Dendritic cell treated with granulocyte-macrophage colony-stimulating factor and Interleukin-4, amounts not matched to agents 40 ng/mL and 50 ng/mL, for 4 days (primary cell): ENCODE results near the gene SMG6.

ENCODE experiments used
- H3K27ac Mint-ChIP-seq: one replicate; pipeline ENCODE4 v1.8.0; 2022; ENCODE audit warnings: mild to moderate bottlenecking, mixed read lengths
- H3K27me3 Mint-ChIP-seq: one replicate; pipeline ENCODE4 v1.8.0; 2022; ENCODE audit warnings: mild to moderate bottlenecking, mixed read lengths
- H3K36me3 Mint-ChIP-seq: one replicate; pipeline ENCODE4 v1.8.0; 2022; ENCODE audit warnings: low read depth, mixed read lengths
- H3K4me1 Mint-ChIP-seq: one replicate; pipeline ENCODE4 v1.8.0; 2022; ENCODE audit warnings: low read depth, mixed read lengths
- H3K4me3 Mint-ChIP-seq: one replicate; pipeline ENCODE4 v1.8.0; 2022; ENCODE audit warnings: mild to moderate bottlenecking, moderate library complexity, mixed read lengths
- H3K9me3 Mint-ChIP-seq: one replicate; pipeline ENCODE4 v1.8.0; 2022; ENCODE audit warnings: mixed read lengths
- intact Hi-C: fragments of 100-400 bp; cut with micrococcal nuclease; formaldehyde crosslinking; loops from one replicate; pipeline ENCODE4 v1.15.0; 2022

Gene SMG6

DNA sequence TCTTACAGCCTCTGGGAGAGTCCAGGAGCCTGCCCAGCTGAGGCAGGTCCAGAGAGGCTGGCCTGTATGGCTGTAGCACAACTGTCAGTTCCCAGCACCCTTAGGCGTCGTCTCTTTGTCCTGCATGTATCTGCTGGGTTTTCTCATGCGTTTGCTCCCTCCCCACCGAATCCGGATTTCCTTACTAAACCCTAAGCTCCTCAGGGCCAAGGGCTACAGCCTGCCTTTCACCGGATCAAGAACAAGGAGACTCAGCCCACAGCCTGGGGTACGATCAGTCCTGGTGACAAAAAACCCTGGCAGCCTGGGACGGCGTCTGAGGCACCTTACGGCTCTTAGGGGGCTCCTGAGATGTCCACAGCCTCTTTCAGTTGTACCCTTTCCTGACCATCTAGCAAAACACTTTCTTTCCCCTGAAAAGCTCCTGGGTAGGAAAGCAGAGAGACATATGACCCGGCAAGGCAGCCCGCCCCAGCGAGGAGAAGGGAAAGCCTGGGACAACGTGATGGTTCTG, 236.5 kb downstream of the SMG6 start:
- intact Hi-C loops = no loop called here
- H3K9me3 Mint-ChIP-seq = no peaks in the 10 kb centered on the region
- H3K36me3 Mint-ChIP-seq = peaks cover 98% of the 10 kb centered on the region
- H3K4me3 Mint-ChIP-seq = no peak overlapping the region
- no peak overlapping the region for H3K27ac Mint-ChIP-seq
- H3K27me3 Mint-ChIP-seq = peaks cover 24% of the 10 kb centered on the region
- peaks cover 45% of the 10 kb centered on the region for H3K4me1 Mint-ChIP-seq

DNA sequence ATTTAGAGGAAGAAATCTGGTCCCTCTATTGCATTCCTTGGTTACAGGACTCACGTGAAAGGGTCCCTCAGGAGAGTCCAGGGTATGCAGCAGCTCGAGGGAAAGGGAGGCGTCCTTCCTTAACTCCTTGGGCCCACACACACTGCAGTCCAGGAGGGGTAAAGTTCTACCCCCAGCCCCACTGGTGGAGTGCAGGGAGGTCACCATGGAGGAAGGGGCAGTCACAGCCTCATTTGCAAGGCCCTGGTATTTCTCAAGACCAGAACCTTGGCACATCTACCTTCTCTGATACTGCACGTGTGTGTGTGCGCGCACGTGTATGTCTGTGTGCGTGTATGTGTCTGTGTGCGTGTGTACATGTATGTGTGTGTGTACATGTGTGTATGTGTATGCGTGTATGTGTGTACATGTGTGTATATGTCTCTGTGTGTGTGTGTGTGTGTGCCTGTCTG, 237.6 kb downstream of the SMG6 start:
- Mint-ChIP-seq H3K27ac (no peak overlapping the region), H3K9me3 (no peaks in the 10 kb centered on the region), H3K27me3 (peaks cover 30% of the 10 kb centered on the region), H3K36me3 (peaks cover 98% of the 10 kb centered on the region), H3K4me1 (peaks cover 34% of the 10 kb centered on the region), H3K4me3 (no peak overlapping the region)
- intact Hi-C loops = no loop called here

DNA sequence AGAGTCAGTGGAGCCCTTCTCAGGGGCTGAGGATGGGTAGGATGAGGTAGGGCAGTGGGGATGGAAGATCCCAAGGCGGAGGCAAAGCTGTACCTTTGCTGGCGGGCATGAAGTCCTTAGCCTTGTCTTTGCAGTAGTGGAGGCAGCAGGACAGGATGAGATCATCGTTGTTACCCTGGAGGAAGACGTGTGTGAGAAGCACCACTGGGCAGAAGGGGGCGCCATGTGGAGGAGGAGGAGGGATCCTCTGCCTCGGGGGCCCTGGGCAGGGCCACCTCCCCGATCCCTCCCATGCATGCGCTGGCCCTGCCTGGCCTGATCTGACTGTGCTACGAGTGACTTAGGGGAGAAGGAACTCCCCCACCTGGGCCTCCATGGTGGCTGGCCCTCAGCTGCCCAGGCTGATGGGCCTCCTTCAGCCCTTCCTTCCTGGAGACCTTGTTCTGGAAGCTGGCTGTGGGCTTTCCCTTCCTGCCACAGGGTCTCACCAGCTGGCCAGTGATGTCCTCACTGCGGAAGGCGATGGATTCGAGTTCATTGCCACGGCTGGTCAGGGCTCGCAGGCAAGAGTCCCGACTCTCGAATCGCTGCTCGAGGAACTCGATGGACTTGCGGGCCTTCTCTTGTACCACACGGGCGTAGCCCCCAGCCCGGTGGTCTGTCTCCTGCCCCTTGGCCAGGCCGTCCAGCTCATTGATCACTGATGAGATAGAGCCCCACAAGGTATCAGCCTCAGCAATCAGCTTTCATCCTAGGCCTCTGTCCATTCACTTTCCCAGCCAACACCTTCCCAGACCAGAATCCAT, 238.4 kb downstream of the SMG6 start:
- Mint-ChIP-seq H3K36me3 (peaks cover 100% of the 10 kb centered on the region), H3K27ac (no peak overlapping the region), H3K4me3 (no peak overlapping the region), H3K9me3 (no peaks in the 10 kb centered on the region), H3K4me1 (peaks cover 33% of the 10 kb centered on the region), H3K27me3 (peaks cover 37% of the 10 kb centered on the region)
- intact Hi-C loops = no loop called here

DNA sequence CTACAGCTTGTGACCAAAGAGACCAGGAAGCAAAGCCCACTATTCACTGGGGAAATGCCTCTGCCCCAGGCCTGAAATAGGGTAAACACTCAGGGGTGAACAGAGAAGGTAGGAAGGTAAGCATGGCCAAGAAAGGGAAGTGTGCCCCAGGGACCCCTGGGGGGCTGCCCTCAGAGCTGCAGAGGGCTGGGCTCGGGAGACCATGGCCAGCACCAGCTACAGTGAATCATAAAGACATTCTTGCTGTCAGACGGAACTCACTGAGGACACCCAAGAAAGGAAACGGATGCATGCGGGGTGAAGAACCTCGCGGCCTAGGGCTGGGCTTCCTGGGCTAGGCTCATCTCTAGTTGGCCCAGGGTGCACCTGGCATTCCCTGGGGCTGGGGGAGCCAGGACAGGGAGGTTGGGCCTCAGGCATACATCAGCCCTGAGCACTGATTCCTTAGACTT, 239.0 kb downstream of the SMG6 start:
- no peaks in the 10 kb centered on the region for H3K9me3 Mint-ChIP-seq
- peaks cover 33% of the 10 kb centered on the region for H3K4me1 Mint-ChIP-seq
- no peak overlapping the region for H3K4me3 Mint-ChIP-seq
- H3K27ac Mint-ChIP-seq = no peak overlapping the region
- H3K36me3 Mint-ChIP-seq = peaks cover 96% of the 10 kb centered on the region
- intact Hi-C loops = no loop called here
- peaks cover 37% of the 10 kb centered on the region for H3K27me3 Mint-ChIP-seq

DNA sequence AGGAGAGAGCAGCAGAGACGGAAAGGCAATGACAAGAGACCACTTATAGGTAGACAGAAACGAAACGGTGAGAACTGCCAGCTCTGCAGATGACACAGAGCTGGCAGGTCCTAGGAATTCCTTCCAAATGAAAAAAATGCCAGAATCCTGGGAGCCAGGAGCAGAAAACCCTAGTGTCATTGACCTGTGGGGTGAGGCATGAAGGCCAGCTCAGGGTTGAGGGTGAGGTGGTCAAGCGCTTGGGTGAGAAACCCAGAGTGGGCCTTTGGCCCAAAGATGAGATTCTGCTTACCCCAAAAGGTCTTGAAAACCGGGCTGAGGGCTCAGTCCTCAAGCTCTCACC, 239.5 kb downstream of the SMG6 start:
- no peak overlapping the region for H3K4me3 Mint-ChIP-seq
- H3K27me3 Mint-ChIP-seq = peaks cover 40% of the 10 kb centered on the region
- H3K4me1 Mint-ChIP-seq = peaks cover 35% of the 10 kb centered on the region
- no peak overlapping the region for H3K27ac Mint-ChIP-seq
- H3K9me3 Mint-ChIP-seq = no peaks in the 10 kb centered on the region
- H3K36me3 Mint-ChIP-seq = peaks cover 92% of the 10 kb centered on the region
- intact Hi-C loops = no loop called here

DNA sequence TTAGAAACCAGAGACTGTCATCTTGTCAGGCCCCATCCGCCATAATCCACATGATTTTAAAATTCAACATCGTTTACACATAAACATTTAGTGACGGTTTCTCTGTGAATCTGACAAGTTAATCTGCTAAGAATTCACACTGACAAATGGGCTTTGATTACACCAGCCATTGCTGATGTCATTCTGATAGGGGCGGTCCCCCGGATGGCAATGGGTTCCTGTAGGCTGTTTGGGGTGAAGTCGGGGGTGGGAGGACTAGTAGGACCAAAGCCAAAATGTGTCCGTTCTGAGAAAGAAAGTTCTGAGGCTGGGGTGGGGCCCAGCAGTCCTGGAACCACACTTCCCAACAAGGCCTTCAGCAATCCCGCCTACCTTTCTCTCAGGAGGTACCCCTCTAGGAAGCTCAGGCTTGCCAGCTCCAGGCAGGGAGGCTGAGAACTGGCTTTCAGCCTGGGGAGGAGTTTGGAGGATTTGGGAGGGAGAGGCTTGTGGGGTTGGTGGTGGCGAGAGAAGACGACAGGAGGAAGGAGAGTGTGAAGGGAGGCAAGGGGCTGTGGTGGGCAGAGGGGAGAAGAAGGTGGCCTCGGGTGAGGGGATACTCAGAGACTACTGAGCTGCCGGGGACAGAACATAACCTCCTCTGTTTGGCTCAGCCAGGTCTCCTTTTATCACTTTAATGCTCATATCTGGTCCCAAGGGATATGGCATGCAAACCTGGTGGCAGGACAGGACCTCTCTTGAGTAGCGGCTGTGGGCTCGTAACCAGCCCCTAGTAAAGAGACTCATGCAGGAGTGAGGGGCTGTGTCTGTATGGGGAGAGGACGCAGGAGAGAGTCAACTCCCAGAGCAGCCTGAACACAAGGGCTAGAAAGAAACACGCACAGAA, 240.1 kb downstream of the SMG6 start:
- no peak overlapping the region for H3K4me3 Mint-ChIP-seq

DNA sequence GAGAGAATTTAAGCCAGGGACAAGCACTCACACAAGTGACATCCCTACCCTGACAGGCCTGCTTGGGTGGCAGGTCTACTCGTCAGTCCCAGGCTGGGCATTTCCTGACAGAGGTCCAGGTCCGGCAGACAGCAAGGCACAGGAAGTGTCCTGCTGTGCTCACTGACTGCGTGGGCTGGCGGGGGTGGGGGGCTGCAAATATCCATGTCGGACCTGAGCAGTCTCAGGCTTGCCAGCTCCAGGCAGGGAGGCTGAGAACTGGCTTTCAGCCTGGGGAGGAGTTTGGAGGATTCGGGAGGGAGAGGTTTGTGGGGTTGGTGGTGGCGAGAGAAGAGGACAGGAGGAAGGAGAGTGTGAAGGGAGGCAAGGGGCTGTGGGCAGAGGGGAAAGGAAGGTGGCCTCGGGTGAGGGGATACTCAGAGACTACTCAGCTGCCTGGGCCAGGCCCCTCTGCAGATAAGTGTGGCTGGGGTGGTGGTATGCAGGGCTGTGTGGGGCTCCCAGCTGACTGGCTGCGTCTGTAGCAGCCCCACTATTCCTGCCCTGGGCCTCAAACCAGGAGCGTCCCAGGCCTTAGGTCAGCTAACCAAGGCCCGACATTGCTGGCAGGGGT, 240.9 kb downstream of the SMG6 start:
- Mint-ChIP-seq H3K9me3 (no peaks in the 10 kb centered on the region), H3K27me3 (peaks cover 44% of the 10 kb centered on the region), H3K36me3 (peaks cover 77% of the 10 kb centered on the region), H3K4me1 (peaks cover 39% of the 10 kb centered on the region), H3K4me3 (no peak overlapping the region), H3K27ac (no peak overlapping the region)
- intact Hi-C loops = no loop called here

More for the DNA sequence above, 240.1 kb downstream of the SMG6 start:
- H3K36me3 Mint-ChIP-seq = peaks cover 85% of the 10 kb centered on the region
- H3K9me3 Mint-ChIP-seq = no peaks in the 10 kb centered on the region
- intact Hi-C loops = no loop called here
- no peak overlapping the region for H3K27ac Mint-ChIP-seq
- peaks cover 36% of the 10 kb centered on the region for H3K4me1 Mint-ChIP-seq
- H3K27me3 Mint-ChIP-seq = peaks cover 39% of the 10 kb centered on the region

DNA sequence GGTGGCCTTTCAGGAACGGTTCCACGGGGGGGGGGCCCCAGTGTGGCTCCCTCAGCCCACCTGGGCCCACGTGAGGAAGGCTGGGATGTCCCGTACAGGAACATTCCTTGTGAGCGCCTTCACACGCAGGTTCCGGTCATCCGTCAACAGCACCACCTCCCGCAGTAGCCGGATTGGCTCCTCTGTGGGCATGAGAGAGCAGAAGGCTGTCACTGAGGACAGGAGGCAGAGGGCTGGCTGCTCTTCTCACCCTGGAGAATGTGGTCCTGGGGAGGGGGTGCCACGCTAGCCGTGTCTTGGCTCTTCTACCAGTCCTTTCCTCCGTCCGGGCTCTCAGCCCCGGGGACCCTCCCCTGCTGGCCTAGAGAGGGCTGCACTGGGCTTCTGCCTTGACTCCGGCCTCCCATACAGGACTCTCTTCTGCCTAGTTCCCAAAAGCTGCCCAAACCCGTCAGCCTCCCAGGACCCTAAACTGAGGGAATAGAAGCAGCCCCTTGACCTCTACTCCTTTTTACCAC, 242.1 kb downstream of the SMG6 start:
- H3K27me3 Mint-ChIP-seq = peaks cover 49% of the 10 kb centered on the region
- peaks cover 65% of the 10 kb centered on the region for H3K36me3 Mint-ChIP-seq
- intact Hi-C loops = no loop called here
- H3K4me3 Mint-ChIP-seq = no peak overlapping the region
- peaks cover 43% of the 10 kb centered on the region for H3K4me1 Mint-ChIP-seq
- H3K9me3 Mint-ChIP-seq = no peaks in the 10 kb centered on the region
- H3K27ac Mint-ChIP-seq = no peak overlapping the region

DNA sequence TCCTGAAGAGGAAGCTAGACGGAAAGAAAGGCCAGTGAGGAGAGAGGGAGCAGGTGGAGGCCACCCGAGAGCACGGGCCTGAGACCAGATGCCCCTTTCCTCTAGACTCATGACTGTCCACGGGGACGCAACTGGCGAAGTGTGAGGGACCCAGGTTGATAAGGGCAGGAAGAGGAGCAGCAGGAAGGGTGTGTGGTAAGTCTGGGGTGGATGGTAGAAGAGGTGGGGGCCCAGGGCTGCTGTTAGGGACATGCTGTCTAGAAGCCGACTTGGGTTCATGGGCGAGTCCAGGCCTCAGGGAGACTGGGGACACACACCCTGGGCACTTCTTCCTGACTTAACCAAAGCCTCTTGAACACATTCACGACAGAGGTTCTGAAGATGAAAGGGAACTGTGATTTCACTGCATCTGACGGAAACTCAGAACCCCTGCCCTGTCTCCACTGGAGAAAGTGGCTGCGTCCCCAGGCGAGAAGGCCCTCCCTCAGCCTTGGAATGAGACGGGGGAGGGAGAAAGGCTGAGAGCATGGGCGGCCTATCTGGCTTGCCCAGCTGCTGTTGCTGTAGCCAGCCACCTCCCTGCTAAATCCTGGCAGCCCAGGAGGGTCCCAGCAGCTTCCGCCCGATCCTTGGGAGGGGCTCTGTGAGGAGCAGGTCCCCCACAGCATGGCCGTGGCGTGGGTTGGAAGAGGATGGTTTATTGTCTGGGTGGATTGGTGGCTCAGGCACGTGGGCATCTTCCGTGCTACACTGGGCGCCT, 242.7 kb downstream of the SMG6 start:
- Mint-ChIP-seq H3K27me3 (peaks cover 51% of the 10 kb centered on the region), H3K9me3 (no peaks in the 10 kb centered on the region), H3K36me3 (peaks cover 59% of the 10 kb centered on the region), H3K4me3 (no peak overlapping the region), H3K4me1 (peaks cover 48% of the 10 kb centered on the region), H3K27ac (peak overlapping the region; percentile 1)
- intact Hi-C loops = no loop called here

DNA sequence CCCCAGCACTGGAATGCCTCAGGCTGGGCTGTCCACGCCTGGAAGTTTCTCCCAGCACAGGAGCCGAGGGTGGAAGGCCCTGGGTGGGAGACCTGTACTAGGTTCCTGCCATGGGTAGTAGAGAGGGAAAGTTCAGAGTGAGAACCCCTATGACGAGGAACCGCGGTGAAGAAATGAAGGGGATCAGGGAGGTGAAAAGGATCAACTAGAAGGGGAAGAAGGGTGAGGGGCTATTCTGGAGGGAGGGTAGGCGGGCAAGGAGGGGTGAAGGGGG, 243.3 kb downstream of the SMG6 start:
- Mint-ChIP-seq H3K9me3 (no peaks in the 10 kb centered on the region), H3K4me1 (peaks cover 47% of the 10 kb centered on the region), H3K36me3 (peaks cover 54% of the 10 kb centered on the region), H3K27ac (peak overlapping the region; percentile 1), H3K4me3 (no peak overlapping the region), H3K27me3 (peaks cover 48% of the 10 kb centered on the region)
- intact Hi-C loops = no loop called here

DNA sequence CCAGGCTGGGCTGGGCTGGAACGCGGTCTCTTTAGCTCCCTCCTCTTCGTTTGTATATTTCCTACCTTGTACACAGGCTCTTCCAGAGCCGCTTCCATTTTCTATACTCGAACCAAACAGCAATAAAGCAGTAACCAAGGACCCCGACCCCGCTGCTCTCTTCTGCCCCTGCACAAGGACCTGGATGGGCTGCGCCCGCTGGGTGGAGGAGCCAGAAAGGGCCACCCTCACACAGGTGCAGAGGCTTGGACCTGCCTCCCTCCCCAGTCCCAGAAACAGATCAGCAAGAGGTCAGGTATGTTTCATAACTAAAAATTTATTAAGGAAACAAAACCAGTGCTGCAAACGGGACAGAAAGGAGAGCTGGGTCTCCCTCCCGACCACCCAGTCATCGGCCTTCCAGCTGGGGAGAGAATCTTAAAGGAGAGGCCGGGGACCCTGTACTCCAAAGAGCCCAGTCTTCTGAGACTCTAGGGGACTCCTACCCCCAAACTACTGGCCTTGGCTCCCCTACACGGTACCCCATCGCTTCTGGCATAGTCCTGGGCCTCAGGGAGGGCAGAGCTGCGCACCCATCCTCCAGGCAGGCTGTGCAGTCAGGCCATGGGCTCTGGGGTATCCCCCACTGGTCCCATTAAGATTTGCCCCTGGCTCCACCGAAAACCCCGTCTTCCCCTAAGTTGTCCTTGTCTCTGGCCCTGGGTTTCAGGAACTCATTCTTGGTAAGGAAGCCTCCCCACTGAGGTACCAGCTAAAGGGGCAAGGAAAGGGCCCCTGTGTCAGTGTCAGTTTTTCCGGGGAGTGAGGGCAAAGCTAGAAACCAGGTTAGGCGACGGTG, 243.8 kb downstream of the SMG6 start:
- intact Hi-C loops = loop anchor here (2.0 to 5.0 kb wide), 2 partner anchors 29 to 98 kb away; no protein-coding TSS in a partner anchor
- H3K4me1 Mint-ChIP-seq = peaks cover 41% of the 10 kb centered on the region

DNA sequence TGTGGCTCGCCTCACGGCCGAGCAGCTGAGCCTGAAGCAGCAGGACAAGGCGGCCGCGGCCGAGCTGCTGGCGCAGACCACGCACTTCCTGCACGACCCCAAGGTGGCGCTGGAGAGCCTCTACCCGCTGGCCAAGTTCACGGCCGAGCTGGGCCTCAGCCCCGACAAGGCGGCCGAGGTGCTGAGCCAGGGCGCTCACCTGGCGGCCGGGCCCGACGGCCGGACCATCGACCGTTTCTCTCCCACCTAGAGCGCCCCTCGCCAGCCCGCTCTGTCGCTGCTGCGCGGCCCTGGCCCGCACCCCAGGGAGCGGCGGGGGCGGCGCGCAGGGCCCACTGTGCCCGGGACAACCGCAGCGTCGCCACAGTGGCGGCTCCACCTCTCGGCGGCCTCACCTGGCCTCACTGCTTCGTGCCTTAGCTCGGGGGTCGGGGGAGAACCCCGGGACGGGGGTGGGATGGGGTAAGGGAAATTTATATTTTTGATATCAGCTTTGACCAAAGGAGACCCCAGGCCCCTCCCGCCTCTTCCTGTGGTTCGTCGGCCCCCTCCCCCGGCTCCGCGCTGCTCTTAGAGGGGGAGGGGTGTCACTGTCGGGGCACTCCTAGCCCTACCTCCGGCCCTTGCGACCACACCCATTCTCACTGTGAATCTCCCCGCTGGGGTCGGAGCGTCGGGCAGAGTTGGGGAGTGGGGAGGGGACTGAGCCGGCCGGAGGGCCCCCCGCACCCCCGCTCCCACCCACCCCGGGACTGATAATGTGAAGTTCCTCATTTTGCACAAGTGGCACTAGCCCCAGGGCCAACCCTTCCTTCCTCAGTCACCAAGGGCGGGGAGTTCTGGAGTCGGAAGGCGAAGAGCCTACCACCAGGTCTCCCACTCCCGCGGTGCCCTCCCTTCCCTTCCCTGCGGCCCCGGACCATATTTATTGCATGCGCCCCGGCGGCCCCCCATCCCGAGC, 244.7 kb downstream of the SMG6 start:
- H3K4me3 Mint-ChIP-seq = peak overlapping the region; percentile 71
- H3K27me3 Mint-ChIP-seq = peaks cover 57% of the 10 kb centered on the region
- H3K36me3 Mint-ChIP-seq = peaks cover 39% of the 10 kb centered on the region
- H3K9me3 Mint-ChIP-seq = no peaks in the 10 kb centered on the region
- peak overlapping the region; percentile 46 for H3K27ac Mint-ChIP-seq
- H3K4me1 Mint-ChIP-seq = peaks cover 36% of the 10 kb centered on the region
- intact Hi-C loops = loop anchor here (2.0 to 5.0 kb wide), 2 partner anchors 30 to 98 kb away; no protein-coding TSS in a partner anchor

More for the DNA sequence above, 243.8 kb downstream of the SMG6 start:
- Mint-ChIP-seq H3K36me3 (peaks cover 48% of the 10 kb centered on the region), H3K9me3 (no peaks in the 10 kb centered on the region), H3K27ac (peak overlapping the region; percentile 46), H3K27me3 (peaks cover 50% of the 10 kb centered on the region), H3K4me3 (peak overlapping the region; percentile 71)
